ENCODE data around the gene GPSM1.

GPSM1 gene

DNA sequence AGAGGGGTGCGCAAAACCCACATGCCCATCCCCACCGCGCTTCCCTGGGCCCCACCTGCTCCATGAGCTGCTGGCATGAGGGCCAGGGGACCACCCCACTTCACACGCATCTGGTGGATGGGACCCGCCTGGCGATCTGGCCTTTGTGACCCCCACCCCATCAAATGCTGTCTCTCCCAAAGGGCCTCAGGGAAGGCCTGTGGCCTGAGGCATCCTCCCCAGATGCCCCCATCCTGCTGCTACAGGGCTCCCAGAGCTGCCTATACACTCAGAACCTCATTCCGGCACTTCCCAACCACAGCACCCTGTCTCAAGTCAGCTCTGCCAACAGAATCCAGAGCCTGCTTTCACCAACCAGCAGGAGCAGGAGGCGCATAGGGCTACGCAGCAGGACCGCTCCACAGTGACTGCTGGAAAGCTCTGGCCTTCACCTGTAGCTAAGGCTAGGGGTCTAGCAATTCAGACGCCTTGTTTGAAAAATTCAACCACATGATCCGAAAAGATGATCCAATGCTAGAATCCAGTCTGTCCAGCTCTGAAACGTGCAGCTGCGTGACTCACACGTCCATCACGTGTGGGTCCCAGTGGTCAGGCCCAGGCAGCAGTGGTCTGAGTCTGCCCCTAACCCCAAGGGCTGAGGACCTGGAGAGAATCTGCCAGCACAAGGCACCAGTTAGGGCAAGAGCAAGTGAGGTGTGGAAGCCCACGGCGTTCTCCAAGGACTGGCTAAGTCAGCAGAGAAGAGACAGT, 74.0 kb downstream of the GPSM1 start:
- Histone ChIP-seq H3K4me3 (replicated peaks; ENCODE audit: insufficient read depth, low read length) (no peak overlapping the region), H3K27ac (replicated peaks) (no peak overlapping the region), H3K27me3 (ENCODE audit: insufficient read depth, poor library complexity, severe bottlenecking) (no peaks in the 10 kb centered on the region)
- no peak for TF ChIP-seq GABPA (IDR thresholded peaks at IDR 0.05; ENCODE audit: low read depth)
- TF ChIP-seq, protein P1, sequence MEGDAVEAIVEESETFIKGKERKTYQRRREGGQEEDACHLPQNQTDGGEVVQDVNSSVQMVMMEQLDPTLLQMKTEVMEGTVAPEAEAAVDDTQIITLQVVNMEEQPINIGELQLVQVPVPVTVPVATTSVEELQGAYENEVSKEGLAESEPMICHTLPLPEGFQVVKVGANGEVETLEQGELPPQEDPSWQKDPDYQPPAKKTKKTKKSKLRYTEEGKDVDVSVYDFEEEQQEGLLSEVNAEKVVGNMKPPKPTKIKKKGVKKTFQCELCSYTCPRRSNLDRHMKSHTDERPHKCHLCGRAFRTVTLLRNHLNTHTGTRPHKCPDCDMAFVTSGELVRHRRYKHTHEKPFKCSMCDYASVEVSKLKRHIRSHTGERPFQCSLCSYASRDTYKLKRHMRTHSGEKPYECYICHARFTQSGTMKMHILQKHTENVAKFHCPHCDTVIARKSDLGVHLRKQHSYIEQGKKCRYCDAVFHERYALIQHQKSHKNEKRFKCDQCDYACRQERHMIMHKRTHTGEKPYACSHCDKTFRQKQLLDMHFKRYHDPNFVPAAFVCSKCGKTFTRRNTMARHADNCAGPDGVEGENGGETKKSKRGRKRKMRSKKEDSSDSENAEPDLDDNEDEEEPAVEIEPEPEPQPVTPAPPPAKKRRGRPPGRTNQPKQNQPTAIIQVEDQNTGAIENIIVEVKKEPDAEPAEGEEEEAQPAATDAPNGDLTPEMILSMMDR (IDR thresholded peaks at IDR 0.05; ENCODE audit: insufficient read depth, low read length), result no peak
- TF ChIP-seq POLR2AphosphoS5 (IDR thresholded peaks at IDR 0.05; ENCODE audit: low read depth), result peak; percentile 35; the same call in 1 of the 2 replicates
- DNase-seq (ENCODE audit: low read depth in 1 of 2, low spot score in 1 of 2), result no peak

DNA sequence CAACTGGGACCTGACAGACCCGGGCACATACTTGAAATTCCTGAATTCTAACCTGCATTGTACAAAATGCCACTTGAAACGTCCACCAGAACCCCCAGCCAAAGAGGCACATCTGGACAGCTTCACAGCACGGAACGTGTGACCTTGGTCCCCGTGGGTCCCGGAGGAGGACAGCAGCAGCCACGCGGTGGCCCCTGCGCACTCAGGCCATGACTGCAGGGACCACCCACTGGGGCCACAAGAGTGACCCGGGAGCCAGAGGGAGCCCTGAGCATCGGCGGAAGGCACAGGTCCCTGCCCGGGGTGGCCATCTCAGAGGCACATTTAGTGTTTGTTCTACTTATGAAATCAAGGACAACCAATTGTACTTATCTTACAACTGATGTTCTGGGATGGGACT, 74.7 kb downstream of the GPSM1 start:
- Histone ChIP-seq H3K4me3 (replicated peaks; ENCODE audit: insufficient read depth, low read length) (no peak overlapping the region), H3K27me3 (ENCODE audit: insufficient read depth, poor library complexity, severe bottlenecking) (no peaks in the 10 kb centered on the region), H3K27ac (replicated peaks) (no peak overlapping the region)
- TF ChIP-seq, protein P1 (IDR thresholded peaks at IDR 0.05; ENCODE audit: insufficient read depth, low read length), result no peak
- TF ChIP-seq, protein P2, sequence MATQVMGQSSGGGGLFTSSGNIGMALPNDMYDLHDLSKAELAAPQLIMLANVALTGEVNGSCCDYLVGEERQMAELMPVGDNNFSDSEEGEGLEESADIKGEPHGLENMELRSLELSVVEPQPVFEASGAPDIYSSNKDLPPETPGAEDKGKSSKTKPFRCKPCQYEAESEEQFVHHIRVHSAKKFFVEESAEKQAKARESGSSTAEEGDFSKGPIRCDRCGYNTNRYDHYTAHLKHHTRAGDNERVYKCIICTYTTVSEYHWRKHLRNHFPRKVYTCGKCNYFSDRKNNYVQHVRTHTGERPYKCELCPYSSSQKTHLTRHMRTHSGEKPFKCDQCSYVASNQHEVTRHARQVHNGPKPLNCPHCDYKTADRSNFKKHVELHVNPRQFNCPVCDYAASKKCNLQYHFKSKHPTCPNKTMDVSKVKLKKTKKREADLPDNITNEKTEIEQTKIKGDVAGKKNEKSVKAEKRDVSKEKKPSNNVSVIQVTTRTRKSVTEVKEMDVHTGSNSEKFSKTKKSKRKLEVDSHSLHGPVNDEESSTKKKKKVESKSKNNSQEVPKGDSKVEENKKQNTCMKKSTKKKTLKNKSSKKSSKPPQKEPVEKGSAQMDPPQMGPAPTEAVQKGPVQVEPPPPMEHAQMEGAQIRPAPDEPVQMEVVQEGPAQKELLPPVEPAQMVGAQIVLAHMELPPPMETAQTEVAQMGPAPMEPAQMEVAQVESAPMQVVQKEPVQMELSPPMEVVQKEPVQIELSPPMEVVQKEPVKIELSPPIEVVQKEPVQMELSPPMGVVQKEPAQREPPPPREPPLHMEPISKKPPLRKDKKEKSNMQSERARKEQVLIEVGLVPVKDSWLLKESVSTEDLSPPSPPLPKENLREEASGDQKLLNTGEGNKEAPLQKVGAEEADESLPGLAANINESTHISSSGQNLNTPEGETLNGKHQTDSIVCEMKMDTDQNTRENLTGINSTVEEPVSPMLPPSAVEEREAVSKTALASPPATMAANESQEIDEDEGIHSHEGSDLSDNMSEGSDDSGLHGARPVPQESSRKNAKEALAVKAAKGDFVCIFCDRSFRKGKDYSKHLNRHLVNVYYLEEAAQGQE (IDR thresholded peaks at IDR 0.05; ENCODE audit: insufficient replicate concordance, low read depth), result no peak
- TF ChIP-seq SPI1 (IDR thresholded peaks at IDR 0.05; ENCODE audit: borderline replicate concordance, low read depth), result no peak
- TF ChIP-seq POLR2AphosphoS5 (IDR thresholded peaks at IDR 0.05; ENCODE audit: low read depth), result no peak
- no peak for TF ChIP-seq GABPA (IDR thresholded peaks at IDR 0.05; ENCODE audit: low read depth)
- DNase-seq (ENCODE audit: low read depth in 1 of 2, low spot score in 1 of 2), result no peak

DNA sequence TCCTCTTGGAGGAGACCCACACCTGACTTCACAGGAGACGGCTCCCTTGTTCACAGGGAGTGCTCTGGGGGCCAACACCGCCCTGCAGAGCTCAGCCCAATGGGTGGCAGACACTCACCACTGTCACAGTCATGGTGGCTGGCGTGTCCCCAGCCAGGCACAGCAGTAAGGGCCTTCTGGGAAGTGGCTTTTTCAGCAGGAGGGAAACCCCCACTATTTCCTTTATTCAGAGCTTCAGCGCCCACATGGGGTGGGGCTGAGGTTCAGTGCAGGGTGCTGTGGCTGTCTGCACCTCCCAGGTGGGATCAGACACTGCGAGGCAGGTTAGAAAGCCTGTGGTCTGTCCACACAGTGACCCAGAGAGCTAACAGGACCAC, 76.2 kb downstream of the GPSM1 start:
- Histone ChIP-seq H3K27me3 (ENCODE audit: insufficient read depth, poor library complexity, severe bottlenecking) (no peaks in the 10 kb centered on the region), H3K4me3 (replicated peaks; ENCODE audit: insufficient read depth, low read length) (no peak overlapping the region), H3K27ac (replicated peaks) (no peak overlapping the region)
- TF ChIP-seq POLR2AphosphoS5 (IDR thresholded peaks at IDR 0.05; ENCODE audit: low read depth) (no peak), GABPA (IDR thresholded peaks at IDR 0.05; ENCODE audit: low read depth) (no peak), SPI1 (IDR thresholded peaks at IDR 0.05; ENCODE audit: borderline replicate concordance, low read depth) (no peak)
- TF ChIP-seq, protein P1 (IDR thresholded peaks at IDR 0.05; ENCODE audit: insufficient read depth, low read length), result no peak
- TF ChIP-seq, protein P2 (IDR thresholded peaks at IDR 0.05; ENCODE audit: insufficient replicate concordance, low read depth), result no peak
- no peak for DNase-seq (ENCODE audit: low read depth in 1 of 2, low spot score in 1 of 2)

Measured in HL-60 (cell line).